HG03060 (cell line): ENCODE results near the gene IFI16.

Experiments used
- ATAC-seq: cut with Tn5 transposase; IDR thresholded peaks from one replicate; pipeline ENCODE4 v1.9.1; 2021; ENCODE audit warnings: low read depth, moderate number of reproducible peaks; ENCODE audit not compliant: unreplicated experiment

The IFI16 gene

DNA sequence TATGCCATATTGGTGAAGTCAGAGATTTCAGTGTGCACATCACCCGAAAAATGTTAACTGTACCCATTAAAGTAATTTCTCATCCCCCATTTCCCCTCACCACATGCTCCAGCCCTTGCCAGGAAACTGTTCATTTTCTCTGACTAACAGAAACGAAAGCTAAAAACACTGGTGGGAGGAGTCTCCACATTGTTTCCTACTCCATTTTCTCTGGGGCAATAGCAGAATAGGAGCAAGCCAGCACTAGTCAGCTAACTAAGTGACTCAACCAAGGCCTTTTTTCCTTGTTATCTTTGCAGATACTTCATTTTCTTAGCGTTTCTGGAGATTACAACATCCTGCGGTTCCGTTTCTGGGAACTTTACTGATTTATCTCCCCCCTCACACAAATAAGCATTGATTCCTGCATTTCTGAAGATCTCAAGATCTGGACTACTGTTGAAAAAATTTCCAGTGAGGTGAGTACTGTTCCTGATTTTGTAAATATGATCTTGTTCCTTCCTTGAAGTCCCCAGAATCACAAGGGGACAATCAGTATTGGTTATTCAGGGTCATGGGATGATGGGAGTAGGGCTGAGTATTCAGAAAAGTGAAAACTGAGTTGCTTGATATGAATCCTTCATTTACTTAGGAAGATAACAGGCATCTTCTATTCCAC, at the start of gene IFI16:
TSS of gene IFI16 (plus strand) at position 204 of the 658 bp plus-strand sequence. CDS start 4,774 bp downstream, outside the sequence.
- ATAC-seq, result peak; percentile 41

- ATAC-seq, result no peak
These were observed 48.5 kb upstream of the IFI16 start for GRCh38 chr1:158961178-158961577.

DNA sequence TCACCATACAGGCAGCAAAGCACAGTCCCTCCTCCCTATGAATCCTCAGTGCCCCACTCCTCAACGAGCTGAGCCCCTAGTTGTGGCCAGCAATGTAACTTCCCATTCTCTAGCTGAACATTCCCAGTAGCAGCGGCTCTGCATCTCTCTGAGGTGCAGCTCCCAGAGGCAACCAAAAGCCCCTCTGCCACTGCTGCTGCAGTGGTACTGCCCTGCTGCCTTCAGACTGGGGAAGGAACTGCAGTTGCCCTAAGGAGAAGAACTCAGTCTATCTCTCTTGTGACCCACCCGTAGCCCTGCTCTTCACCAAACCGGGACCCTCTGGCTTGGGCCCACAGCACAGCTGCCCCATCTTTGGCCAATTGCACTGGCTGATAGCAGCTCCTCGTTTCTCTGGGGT, 46.7 kb upstream of the IFI16 start:
- no peak for ATAC-seq

DNA sequence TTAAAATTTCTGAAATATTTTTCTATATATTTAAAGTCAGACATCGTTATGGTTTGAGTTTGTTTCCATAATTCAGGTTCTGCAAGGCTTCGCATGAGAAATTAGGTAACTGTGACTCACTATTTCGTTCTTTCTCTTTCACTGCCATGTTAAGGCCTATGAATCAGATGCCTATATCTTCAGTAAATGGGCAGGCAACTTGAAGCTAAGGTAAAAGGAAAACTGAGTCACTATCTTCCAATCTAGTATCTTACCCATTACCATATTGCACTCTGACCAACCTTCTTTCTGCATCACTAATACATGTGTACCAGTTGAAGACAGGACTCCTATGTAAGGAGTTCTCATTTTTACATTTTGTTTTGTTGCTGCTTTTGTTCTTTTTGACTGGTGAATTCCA, 40.5 kb upstream of the IFI16 start:
- no peak for ATAC-seq

GRCh38 chr1:158969855-158970254, 39.9 kb upstream of the IFI16 start:
- no peak for ATAC-seq

DNA sequence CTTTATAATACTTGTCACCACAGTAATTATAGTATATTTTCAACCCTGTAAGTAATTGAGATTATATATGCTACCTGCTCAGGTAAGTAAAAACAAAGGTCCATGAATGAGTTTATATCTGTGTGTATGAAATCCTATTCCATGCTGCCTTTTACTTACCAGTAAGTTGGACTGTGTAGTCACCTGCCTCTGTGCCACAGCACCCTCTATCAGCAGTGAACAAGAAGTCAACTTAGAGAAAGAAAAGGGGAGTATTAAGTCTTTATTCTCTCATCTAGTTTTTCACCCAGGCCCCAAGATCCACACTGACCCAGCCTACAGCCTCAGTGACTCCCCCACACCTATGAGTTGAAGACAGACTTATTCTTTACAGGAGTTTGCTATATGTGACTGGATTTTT, 36.9 kb upstream of the IFI16 start:
- ATAC-seq, result no peak

GRCh38 chr1:158976219-158976618, 33.5 kb upstream of the IFI16 start:
- no peak for ATAC-seq

GRCh38 chr1:158978730-158979129, 31.0 kb upstream of the IFI16 start:
- ATAC-seq, result no peak

DNA sequence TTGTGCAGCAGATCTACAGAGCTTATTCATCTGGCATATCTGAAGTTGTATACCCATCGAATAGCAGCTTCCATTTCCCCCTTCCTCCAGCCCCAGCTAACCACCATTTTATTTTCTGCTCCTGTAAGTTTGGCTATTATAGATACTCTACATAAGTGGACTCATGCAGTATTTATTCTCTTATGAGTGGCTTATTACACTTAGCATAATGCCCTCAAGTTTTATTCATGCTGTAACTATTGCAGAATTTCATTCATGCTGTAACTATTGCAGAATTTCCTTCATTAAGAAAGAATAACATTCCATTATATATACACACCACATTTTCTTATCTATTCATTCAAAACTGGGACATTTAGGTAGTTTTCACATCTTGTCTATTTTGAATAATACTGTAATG, 30.5 kb upstream of the IFI16 start:
- no peak for ATAC-seq

DNA sequence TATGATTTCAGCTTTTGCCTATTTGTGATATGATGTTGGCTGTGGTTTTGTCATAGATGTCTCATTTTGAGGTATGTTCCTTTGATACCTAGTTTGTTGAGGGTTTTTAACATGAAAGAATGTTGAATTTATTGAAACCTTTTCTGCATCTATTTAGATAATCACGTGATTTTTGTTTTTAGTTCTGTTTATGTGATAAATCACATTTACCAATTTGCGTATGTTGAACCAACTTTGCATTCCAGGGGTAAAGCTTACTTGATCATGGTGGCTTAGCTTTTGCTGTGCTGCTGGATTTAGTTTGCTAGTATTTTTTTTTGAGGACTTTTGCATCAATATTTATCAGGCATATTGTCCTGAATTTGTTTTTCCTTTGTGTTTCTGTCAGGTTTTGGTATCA, 26.5 kb upstream of the IFI16 start:
- ATAC-seq, result no peak

- ATAC-seq, result no peak
These were observed 25.3 kb upstream of the IFI16 start for GRCh38 chr1:158984386-158984785.

DNA sequence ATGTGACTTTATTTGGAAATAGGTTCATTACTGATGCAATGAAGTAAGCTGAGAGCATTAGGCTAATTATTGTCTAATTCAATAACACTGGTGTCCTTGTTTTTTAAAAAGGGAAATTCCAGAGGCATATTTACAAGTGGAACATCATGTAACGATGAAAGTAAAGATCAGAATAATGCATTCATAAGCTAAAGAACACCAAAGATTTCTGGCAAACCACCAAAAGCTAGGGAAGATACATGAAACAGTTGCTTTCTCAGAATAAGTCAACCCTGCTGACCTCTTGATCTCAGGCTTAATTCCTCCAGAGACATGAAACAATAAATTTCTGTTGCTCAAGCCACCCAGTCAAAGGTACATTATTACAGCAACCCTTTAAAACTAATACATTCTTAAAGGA, 20.3 kb upstream of the IFI16 start:
- ATAC-seq, result no peak

DNA sequence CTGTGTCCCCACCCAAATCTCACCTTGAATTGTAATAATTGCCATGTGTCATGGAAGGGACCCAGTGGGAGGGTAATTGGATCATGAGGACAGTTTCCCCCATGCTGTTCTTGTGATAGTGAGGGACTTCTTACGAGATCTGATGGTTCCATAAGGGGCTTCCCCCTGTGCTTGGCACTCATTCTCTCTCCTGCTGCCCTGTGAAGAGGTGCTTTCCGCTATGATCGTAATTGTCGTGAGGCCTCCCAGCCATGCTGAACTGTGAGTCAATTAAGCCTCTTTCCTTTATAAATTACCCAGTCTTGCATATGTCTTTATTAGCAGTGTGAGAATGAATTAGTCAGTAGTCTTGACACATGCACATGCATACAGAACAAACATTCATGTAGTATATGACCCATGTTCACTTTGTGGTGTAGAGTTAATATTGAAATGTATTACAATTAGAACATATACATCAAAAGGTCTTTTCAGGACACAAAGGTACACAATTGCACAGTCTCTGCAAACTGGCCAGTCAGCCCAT, 16.9 kb upstream of the IFI16 start:
- ATAC-seq, result no peak

DNA sequence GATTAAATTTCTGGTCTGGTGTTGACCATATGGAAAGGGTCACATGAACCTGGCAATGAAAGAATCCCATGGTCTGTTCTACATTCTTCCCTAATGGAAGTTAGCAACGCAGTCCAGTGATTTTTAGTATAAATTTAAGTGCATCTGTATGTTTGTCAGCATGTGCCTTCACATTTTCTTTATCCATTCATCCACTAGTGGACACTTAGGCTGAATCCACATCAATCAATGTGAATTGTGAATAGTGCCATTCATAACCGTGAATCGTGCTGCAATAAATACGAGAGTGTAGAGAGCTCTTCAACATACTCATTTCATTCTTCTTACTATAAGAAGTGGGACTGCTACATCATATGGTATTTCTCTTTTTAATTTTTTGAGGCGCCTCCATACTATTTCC, 12.7 kb upstream of the IFI16 start:
- ATAC-seq, result no peak

DNA sequence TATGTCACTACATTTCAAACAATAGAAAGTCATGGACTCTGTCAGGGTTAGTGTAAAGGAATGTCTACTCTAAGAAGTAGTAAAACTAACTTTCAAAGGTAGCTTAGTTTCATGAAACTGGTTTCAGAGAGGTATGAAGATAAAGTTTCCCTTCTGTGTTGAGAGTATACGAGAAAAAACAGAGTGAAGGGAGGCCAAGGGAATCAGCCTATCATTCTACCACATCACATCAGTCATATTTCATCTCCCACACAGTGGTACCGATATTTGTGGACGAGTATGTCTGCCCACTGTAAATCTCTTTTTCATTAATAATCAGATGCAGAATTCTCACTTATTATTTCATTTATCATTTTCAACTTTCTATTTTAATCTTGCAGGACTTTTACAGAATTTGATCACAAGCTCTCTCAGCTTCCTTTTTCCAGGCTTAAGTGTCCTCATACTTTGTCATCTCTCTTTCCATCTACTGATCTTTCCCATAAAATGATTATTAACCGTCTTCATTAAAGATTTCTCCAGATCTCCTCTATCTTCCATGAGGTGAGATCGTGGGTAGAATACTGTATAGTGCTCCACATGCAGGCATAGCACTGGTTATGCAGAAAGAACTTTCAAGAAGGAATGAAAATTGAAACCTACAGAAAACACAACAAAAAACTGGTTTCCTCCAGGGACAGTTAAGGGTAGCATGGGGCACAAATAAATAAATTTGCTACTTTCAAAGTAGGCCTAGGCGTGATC, 11.5 kb upstream of the IFI16 start:
- no peak for ATAC-seq

- ATAC-seq, result no peak
These were observed 10.9 kb upstream of the IFI16 start for GRCh38 chr1:158998781-158999161.

DNA sequence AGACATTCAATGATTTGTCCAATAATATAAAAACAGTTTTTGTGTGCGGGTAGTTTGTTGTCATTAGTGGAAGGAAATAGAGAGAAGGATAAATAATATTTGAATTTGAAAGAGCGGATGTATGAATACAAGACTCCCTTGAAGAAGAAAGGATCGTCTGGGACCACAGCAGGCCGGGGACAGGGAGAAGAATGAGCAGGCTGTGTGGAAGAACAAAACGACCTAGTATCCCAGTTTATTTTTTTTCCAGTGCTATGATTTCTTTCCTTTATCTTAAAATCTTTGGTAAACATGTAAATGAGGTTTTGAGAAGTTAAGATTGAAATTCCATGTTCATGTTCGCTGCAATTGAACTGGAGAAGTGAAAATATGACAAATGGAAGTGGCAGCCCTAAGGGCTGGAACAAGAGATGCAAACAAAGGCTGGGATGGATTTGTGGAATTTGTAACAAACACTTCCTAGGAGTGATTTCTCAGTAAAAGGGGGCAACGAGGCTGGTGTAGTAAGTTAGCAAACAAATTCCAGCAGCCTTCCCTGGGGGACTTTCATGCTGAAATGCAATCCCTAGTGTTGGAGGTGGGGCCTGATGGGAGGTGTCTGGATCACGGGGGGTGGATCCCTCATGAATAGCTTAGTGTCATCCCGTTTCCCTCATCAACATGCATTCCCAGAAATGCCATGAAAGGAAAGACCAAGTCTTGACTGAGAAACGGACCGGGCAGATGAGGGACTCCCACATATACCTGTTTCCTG, 10.2 kb upstream of the IFI16 start:
- ATAC-seq, result no peak

GRCh38 chr1:159000070-159000409, 9.7 kb upstream of the IFI16 start:
- no peak for ATAC-seq

DNA sequence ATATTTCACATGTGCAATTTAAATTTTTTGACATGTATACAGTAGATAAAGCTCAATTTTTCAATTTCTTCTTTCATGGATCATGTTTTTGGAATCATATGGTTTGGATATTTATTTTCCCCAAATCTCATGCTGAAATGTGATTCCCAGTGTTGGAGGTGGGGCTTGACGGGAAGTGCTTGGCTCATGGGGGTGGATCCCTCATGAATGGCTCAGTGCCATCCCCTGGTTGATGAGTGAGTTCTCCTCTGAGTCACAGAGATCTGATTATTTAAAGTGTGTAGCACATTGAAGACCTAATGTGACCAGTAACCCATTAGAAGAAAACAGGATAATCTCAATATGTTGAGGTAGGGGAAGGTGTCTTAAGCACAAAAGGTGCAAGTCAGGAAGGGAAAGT, 9.1 kb upstream of the IFI16 start:
- ATAC-seq, result no peak

DNA sequence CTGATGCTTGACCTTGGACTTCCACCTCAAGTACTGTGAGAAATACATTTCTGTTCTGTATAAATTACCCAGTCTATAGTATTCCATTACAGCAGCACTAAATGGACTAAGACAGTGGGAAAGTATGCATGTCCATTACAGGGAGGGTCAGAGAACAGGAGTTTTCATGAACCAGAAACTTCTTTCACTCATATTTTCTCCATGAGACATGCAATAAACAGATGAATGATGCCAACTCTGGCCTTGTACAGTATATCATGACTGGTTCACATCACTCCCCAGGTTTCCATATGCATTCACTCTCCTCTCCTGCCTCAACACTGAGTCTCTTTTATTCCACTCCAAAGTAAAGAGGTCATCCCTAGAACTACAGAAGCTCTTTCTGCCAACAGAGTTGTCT, 4.5 kb upstream of the IFI16 start:
- ATAC-seq, result no peak

DNA sequence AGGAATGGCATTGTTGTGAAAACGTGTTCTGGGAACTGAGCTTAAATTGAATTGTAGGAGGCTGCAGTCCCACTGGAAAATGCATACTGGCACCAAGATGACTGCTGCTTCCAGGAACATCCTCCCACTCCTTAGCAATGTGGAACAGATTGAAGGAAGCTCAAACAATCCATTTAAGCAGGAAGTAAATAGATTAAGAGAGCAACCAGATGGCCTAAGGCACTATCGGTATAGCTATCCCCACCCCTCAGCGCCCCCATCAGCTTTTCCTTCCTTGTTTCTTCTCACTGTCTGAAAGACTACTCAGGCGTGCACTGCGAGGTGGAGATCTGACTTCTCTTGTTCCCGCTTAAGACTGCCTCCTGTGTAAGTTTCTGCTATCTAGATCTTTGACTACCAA, 4.0 kb upstream of the IFI16 start:
- no peak for ATAC-seq
